IPS DF 4.7 (cell line): ENCODE data around the gene ARHGAP15.
"Not testable (repeated sequence)": the region's sequence is repeated elsewhere in the genome, so short reads cannot be mapped to it uniquely, and the experiment has no call there.

ENCODE experiments used
- DNase-seq: peaks from one replicate; pipeline ENCODE4 v3.0.0-alpha.2; 2013; ENCODE audit warnings: low spot score; ENCODE audit errors: extremely low read depth

Gene ARHGAP15

DNA sequence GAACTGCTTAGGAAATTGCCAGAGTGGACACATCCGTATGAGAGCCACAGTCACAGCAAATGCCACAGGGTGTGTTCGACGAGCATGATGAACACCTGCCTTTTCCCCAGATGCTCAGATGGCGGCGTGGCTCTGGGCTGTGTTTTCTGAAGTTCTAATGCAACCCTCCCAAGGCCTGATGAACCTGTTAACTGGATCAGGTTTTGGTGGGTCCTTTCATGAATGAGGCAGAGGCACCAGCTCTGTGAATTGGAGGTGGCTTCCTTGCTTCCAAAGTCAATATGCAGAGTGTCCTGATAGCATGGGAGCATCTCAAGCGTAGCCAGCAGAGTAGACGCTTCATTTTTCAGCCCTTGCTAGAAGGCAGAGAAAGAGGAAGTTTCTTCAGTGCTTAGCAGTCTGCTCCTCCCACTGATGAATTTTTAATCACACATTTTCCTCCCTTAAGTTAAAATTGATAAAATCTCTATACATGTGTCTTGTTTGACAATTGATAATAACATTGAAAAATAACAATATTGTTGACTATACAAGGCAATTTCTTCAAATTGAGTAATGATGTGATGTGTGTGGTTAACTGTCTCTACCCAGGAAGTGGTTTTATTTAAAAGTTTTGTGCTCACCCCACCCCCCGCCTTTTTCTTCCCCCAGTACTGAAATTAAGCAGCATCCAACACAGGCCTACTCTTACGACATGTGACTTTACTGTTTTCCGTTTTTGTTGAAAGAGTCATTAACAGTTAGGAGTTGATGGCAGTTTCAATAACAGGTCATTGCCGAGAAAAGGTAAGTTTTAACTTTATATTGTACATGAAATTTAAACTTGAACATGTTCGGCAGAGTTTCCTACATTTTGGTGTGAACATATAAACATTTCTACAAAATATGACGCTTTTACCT is at the start of gene ARHGAP15:
Gene ARHGAP15, plus strand, starts transcription at position 739 of the 900 bp plus-strand sequence.
- DNase-seq: no peak

GRCh38 chr2:143081616-143082015 is 47.6 kb upstream of the ARHGAP15 start:
- DNase-seq: no peak

DNA sequence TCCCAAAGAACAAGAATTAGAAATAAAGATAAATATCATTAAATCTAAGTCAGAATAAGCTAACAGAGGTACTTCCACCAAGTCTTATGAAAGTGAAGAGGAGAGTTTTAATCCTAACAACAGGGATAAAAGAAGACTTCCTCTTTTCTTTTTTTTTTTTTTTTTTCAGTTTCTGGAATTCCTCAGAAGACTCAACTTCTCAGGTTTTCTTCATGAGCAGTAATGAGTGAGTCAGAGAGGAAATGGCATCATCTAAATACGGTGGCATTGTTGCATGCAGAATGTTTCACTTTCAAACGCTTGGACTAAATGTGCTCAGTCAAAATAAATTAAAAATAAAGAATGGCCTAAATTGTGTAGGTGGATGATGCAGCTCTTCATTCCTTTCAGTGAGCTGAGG is 45.6 kb upstream of the ARHGAP15 start:
- no peak for DNase-seq

DNA sequence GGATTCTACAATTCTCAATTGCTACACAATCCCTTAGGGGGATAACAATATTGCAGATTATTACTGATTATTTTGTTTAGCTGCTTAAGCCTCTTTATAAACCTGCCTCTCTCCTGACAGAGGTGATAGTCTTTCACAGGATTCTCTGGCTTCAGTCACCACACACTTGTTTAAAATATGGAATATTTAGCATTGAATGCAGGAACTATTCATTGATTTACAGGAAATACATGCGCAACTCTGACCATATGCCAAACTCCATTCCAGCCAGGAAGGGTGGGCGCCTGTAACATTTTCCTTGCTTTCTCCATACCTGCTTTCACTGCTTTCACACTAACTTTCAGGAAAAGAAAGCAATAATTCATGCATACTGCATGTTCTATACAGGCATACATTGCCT is 44.8 kb upstream of the ARHGAP15 start:
- no peak for DNase-seq

DNA sequence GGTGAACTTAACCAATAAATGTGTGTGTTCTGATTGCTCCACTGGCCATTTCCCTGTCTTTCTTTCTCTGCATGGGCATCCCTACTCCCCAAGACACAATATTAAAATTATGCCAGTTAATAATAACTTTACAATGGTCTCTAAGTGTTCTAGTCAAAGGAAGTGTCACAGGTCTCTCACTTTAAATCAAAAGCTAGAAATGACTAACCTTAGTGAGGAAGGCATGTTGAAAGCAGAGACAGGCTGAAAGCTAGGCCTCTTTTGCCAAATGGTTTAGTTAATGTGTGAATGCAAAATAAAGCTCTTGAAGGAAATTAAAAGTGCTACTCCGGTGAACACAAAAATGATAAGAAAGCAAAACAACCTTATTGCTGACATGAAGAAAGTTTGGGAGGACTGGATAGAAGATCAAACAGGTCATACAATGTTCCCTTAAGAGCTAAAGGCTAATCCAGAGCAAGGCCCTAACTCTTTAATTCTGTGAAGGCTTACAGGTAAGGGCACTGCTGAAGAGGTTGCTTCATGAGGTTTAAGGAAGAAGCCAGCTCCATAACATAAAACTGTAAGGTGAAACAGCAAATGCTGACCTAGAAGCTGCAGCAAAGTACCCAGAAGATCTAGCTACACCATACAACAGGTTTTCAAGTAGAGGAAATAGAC is 44.0 kb upstream of the ARHGAP15 start:
- no peak for DNase-seq

GRCh38 chr2:143087033-143087432 is 42.2 kb upstream of the ARHGAP15 start:
- DNase-seq: no peak

GRCh38 chr2:143088388-143088787 is 40.8 kb upstream of the ARHGAP15 start:
- no peak for DNase-seq

DNA sequence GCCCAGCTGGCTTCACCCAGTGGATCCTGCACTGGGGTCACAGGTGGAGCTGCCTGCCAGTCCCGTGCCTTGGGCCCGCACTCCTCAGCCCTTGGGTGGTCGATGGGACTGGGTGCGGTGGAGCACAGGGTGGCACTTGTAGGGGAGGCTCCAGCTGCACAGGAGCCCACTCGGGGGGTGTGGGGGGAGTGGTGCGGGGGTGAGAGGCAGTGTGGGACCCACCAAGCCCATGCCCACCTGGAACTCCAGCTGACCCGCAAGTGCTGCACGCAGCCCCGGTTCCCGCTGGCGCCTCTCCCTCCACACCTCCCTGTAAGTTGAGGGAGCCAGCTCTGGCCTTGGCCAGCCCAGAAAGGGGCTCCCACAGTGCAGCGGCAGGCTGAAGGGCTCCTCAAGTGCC is 39.7 kb upstream of the ARHGAP15 start:
- not testable (repeated sequence) for DNase-seq

- DNase-seq: peak; percentile 69
These were observed 18.3 kb upstream of the ARHGAP15 start for GRCh38 chr2:143110758-143111428.

- DNase-seq: no peak
These were observed 12.0 kb upstream of the ARHGAP15 start for GRCh38 chr2:143117225-143117624.

DNA sequence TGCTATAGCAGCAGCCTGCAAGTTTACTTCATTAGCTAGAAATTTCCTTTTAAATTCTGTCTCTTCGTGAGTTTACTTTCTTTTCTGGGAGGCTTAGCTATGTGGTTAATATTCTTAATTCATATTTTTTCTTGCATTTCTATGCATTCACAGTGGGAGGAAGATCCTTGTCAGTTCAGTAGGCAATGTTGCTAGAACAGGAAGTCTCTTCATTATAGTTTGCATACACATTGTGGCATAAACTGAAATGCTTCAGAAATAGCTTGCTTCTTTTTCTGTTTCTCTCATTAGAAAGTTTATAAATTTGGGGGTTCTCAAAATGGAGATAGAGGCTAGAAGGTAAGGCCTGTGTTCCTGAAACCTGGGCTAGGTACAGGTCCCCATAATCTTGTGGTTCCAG is 8.1 kb upstream of the ARHGAP15 start:
- DNase-seq: no peak

DNA sequence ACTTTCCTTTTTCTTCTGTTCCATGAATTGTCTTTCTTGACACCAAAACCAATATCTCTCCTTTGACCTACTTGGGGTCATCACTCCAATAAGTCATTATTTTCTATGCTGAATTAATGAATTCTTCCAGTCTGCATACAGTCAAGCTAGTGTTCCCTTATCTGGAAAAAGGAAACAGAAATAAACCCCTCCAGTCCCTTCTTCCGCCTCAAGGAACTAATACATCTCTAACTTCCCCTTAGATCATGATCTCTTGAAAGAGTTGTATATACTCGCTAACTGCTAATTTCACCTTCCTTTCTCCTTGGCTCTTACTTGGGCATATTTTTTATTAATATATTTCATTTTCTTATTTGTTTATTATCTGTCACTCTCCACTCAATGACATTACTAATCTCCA is 7.3 kb upstream of the ARHGAP15 start:
- DNase-seq: no peak

- DNase-seq: no peak
These were observed 5.3 kb upstream of the ARHGAP15 start for GRCh38 chr2:143123911-143124310.

GRCh38 chr2:143124445-143124844 is 4.8 kb upstream of the ARHGAP15 start:
- DNase-seq: no peak

GRCh38 chr2:143125717-143126116 is 3.5 kb upstream of the ARHGAP15 start:
- DNase-seq: no peak

DNA sequence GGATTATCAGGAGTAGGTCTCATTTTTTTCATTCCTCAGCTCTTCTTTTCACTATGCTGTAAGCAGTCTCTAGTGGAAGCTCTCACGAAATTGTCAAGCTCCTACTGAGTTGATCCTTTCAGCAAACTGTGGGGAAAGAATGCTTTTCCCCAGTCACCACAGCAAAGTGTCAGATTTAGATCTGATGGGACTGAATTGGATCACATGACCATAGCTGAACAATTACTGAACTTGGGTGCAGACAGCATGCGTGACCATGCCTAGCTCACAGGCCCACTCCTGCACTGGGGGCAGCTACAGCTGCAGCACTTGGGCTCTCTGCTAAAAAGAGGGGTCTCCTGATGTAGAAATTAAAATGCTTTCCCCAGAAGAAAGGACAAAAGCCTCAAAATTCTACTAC is 3.1 kb downstream of the ARHGAP15 start:
- DNase-seq: no peak

DNA sequence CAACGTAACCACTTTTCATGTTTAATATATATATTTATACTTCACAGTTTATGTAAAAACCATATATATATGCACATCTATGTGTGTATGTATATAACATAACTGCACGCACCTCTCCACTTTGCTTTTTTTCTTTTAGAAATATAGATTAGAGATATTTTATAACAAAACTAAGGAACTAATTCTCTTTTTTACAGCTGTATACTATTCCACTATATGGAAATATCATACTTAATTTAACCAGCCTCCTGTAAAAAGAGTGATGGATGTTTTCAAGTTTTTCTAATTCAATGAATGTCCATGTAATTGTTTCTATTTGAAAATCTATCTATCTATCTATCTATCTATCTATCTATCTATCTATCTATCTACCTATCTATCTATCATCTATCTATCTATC is 4.6 kb downstream of the ARHGAP15 start:
- no peak for DNase-seq

DNA sequence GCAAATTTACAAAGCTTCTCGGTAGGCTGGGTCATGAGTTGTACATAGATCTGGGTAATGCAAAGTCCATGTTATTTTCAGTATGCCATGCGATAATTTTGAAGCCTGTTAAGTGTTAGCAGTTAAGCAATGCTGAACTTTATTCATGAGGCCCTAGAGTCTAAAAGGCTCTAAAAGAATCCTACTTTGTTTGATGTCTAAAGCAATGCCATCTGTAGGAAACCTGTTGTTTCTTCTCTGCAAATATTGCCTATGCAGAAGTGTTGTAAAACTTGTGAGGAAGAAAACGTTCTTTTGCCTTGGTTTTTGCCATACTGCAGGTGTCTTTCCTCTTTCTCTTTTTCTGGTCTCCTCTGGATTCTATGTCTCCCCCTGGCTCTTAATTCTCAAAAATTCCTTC is 9.1 kb downstream of the ARHGAP15 start:
- DNase-seq: no peak

DNA sequence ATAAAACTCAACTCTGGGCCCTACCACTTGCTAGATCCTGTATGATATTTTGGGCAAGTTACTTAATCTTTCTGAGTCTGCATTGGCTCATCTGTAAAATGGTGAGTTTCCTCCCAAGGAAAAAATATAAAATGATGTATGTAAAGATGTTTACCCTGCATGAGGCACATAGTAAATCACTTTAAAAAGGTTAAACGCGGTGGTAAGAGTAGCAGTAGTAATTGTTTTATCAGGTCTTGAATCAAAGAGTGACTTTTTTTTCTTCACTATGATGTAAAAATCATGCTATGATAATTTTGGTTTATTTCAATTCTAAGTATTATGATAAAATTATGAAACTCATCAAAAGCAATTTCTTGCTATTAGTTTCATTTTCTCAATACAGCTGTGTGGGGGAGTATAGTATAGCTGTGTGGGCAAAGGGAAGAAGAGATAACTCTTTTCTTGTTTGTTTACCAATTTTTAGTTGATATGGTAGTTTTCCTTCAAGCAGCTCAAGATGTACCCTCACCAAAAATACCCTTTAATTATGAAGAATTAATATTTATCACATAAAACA is 10.7 kb downstream of the ARHGAP15 start:
- DNase-seq: no peak

DNA sequence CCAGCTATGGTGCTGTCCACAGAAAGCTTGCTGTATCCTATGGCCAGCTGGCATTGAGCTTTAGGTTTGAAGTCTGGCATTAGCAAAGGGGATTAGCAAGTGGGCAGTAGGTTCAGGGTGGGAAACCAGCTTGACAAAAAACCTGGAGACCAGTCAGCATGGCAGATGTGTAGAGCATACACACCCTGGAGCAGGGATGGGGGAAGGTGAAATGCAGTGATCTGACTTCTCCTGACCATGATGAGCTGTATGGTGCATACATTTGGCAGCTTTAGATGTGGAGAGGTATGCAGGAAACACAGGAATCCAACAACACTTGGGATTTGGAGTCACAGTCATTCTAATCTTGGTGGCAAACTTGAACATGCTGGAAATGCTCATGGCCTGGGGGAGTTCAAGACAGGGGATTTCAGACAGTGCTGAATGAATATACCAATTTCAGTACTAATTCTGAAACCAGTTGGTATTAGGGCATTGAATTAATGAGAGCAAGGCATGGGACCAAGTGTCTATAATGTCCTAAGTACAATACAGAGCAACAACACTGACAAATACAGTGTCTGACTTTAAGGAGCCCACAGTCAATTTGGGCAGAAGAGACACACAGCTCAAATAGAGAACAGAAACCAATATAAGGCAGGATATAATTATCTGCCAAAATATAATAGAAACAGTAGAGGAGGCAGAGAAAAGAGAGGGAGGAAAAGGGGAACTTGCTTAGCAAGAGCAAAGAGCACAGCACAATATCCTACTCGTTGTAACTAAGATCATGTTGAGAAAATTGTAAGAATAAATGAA is 11.8 kb downstream of the ARHGAP15 start:
- DNase-seq: no peak

- DNase-seq: no peak
These were observed 13.4 kb downstream of the ARHGAP15 start for GRCh38 chr2:143142598-143142997.
